HepG2 (cell line): ENCODE data around the gene RBM47.

Source experiments
- POLR2AphosphoS2 ChIP-seq: IDR thresholded peaks from 2 replicates; pipeline ENCODE4 v1.6.1; 2011; ENCODE audit warnings: low read depth, low read length, improper control_type of control experiment
- ZNF121 ChIP-seq: sonication (generic); formaldehyde crosslinking; IDR thresholded peaks from 2 replicates; pipeline ENCODE4 v1.5.0; 2020; ENCODE audit warnings: mild to moderate bottlenecking, missing genetic modification reagents

DNA sequence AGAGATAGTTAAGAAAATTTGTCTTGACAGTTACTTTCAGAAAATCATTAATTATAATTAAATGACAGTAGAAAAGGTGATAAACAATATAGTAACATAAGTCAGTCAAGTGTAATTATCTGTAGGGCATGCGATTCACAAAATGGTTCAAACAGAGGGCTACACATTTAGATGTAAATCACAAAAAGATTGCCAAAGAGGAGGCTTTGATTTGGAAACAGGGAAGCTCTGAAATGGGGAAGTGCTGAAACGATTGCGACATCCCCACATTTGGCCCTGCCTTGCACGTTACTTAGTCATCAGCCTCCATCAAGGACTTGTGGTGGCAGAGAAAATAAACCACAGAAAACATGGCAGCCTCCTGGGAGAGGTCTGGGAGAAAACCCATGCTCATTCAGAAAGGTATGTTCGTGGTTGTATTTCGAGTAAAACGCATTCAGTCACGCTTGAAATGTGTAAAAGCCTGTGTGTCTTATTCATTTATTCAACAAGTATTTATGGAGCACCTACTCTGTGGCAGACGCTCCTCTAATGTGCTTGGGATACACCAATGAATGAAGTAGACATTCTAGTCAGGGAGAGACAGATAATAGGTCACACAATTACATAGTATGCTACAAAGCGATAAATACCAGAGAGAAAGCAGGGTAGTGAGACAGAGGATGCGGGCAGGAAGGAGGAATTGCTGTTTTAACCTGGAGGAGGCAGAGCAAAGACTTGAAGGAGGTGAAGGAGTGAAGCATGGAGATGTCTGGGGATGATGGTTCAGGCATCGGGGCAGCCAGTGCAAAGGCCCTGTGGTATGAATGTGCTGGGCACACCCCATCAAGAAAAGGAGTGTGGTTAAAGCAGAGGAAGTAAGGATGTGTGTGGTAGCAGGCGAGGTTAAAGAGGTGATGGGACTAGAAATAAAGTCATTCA is 7.8 kb downstream of the RBM47 start:
- no peak for TF ChIP-seq ZNF121 (CRISPR knock-in tag)
- no peak for TF ChIP-seq POLR2AphosphoS2
